Stimulated activated naive CD4-positive, alpha-beta T cell treated with Interleukin-2 at 50 U/mL for 16 hours (primary cell): ENCODE measurements around the gene PCSK6.

Experiments
- DNase-seq: peaks from one replicate; lab custom pipeline; 2025; lab: John Stamatoyannopoulos, UW

Gene PCSK6

GRCh38 chr15:101398247-101398646 lies 91.3 kb downstream of the PCSK6 start:
- no peak for DNase-seq

GRCh38 chr15:101397521-101398003 lies 91.9 kb downstream of the PCSK6 start:
- no peak for DNase-seq

GRCh38 chr15:101396484-101397261 lies 92.8 kb downstream of the PCSK6 start:
- DNase-seq: no peak

GRCh38 chr15:101394654-101395053 lies 94.9 kb downstream of the PCSK6 start:
- DNase-seq: no peak

- DNase-seq: no peak
Observed at GRCh38 chr15:101394056-101394630, 95.4 kb downstream of the PCSK6 start.

GRCh38 chr15:101393172-101393571 lies 96.3 kb downstream of the PCSK6 start:
- DNase-seq: no peak

GRCh38 chr15:101391981-101392640 lies 97.4 kb downstream of the PCSK6 start:
- DNase-seq: no peak

GRCh38 chr15:101391431-101391830 lies 98.1 kb downstream of the PCSK6 start:
- no peak for DNase-seq

- no peak for DNase-seq
Observed at GRCh38 chr15:101390462-101390861, 99.0 kb downstream of the PCSK6 start.

- DNase-seq: no peak
Observed at GRCh38 chr15:101390060-101390459, 99.4 kb downstream of the PCSK6 start.

GRCh38 chr15:101389362-101389761 lies 100.1 kb downstream of the PCSK6 start:
- DNase-seq: no peak

GRCh38 chr15:101388046-101388445 lies 101.5 kb downstream of the PCSK6 start:
- no peak for DNase-seq

GRCh38 chr15:101387574-101387973 lies 101.9 kb downstream of the PCSK6 start:
- no peak for DNase-seq

- no peak for DNase-seq
Observed at GRCh38 chr15:101386967-101387366, 102.5 kb downstream of the PCSK6 start.

- no peak for DNase-seq
Observed at GRCh38 chr15:101386006-101386405, 103.5 kb downstream of the PCSK6 start.

- no peak for DNase-seq
Observed at GRCh38 chr15:101384276-101384675, 105.2 kb downstream of the PCSK6 start.

GRCh38 chr15:101382544-101382943 lies 107.0 kb downstream of the PCSK6 start:
- no peak for DNase-seq

GRCh38 chr15:101381671-101382212 lies 107.8 kb downstream of the PCSK6 start:
- no peak for DNase-seq

- DNase-seq: no peak
Observed at GRCh38 chr15:101380146-101380545, 109.4 kb downstream of the PCSK6 start.

GRCh38 chr15:101379647-101380046 lies 109.9 kb downstream of the PCSK6 start:
- DNase-seq: no peak

- no peak for DNase-seq
Observed at GRCh38 chr15:101378879-101379278, 110.6 kb downstream of the PCSK6 start.

GRCh38 chr15:101378171-101378755 lies 111.2 kb downstream of the PCSK6 start:
- no peak for DNase-seq
